SK-N-SH treated with all-trans-retinoic acid at 6 μM for 48 hours (cell line): ENCODE measurements around the gene PCNX3.
"Not testable (repeated sequence)": the region's sequence is repeated elsewhere in the genome, so short reads cannot be mapped to it uniquely, and the experiment has no call there.

ENCODE experiments used
- ATAC-seq: fragments of 200-7000 bp; cut with Tn5 transposase; 3 replicates; pipeline ENCODE4 v1.9.1; 2020; ENCODE audit warnings: mild to moderate bottlenecking, moderate library complexity
- ARNTL ChIP-seq: fragments of 450-650 bp; formaldehyde crosslinking; IDR thresholded peaks from 2 replicates; pipeline ENCODE4 v1.5.0; 2020; ENCODE audit warnings: low read depth, mild to moderate bottlenecking, moderate library complexity, borderline replicate concordance
- BACH2 ChIP-seq: fragments of 250-450 bp; sonication (Bioruptor Pico); IDR thresholded peaks from 2 replicates; pipeline ENCODE4 v1.9.0; 2021; ENCODE audit warnings: mild to moderate bottlenecking, borderline replicate concordance
- CSDC2 ChIP-seq: fragments of 250-450 bp; sonication (Bioruptor Pico); IDR thresholded peaks from 2 replicates; pipeline ENCODE4 v1.5.0; 2020; ENCODE audit warnings: mild to moderate bottlenecking, moderate library complexity
- CSRNP3 ChIP-seq: fragments of 250-450 bp; sonication (Bioruptor Pico); IDR thresholded peaks from 2 replicates; pipeline ENCODE4 v1.5.1; 2021; ENCODE audit warnings: mild to moderate bottlenecking, moderate library complexity
- ESRRG ChIP-seq: fragments of 250-450 bp; sonication (Bioruptor Pico); IDR thresholded peaks from 2 replicates; pipeline ENCODE4 v1.6.1; 2021; ENCODE audit warnings: mild to moderate bottlenecking
- ISL1 ChIP-seq: fragments of 250-450 bp; sonication (Bioruptor Pico); IDR thresholded peaks from 2 replicates; pipeline ENCODE4 v2.1.2; 2022; ENCODE audit warnings: mild to moderate bottlenecking, moderate library complexity
- OSR1 ChIP-seq: fragments of 250-450 bp; sonication (Bioruptor Pico); IDR thresholded peaks from 2 replicates; pipeline ENCODE4 v1.8.0; 2022; ENCODE audit warnings: moderate library complexity, mild to moderate bottlenecking, inconsistent platforms
- PATZ1 ChIP-seq: fragments of 250-450 bp; sonication (Bioruptor Pico); IDR thresholded peaks from 2 replicates; pipeline ENCODE4 v1.8.0; 2020; ENCODE audit warnings: mild to moderate bottlenecking, moderate library complexity, borderline replicate concordance
- POU6F1 ChIP-seq: fragments of 250-450 bp; sonication (Bioruptor Pico); IDR thresholded peaks from 2 replicates; pipeline ENCODE4 v1.8.0; 2021; ENCODE audit warnings: low read depth, mild to moderate bottlenecking, moderate library complexity, borderline replicate concordance
- RARB ChIP-seq: fragments of 250-450 bp; sonication (Bioruptor Pico); IDR thresholded peaks from 2 replicates; pipeline ENCODE4 v1.8.0; 2021; ENCODE audit warnings: mild to moderate bottlenecking, moderate library complexity
- SNAI2 ChIP-seq: fragments of 250-450 bp; sonication (Bioruptor Pico); IDR thresholded peaks from 2 replicates; pipeline ENCODE4 v1.5.0; 2020; ENCODE audit warnings: mild to moderate bottlenecking, moderate library complexity
- TCF4 ChIP-seq: fragments of 250-450 bp; sonication (Bioruptor Pico); IDR thresholded peaks from 2 replicates; pipeline ENCODE4 v1.8.0; 2021; ENCODE audit warnings: mild to moderate bottlenecking, moderate library complexity, borderline replicate concordance
- TOX ChIP-seq: fragments of 250-450 bp; sonication (Bioruptor Pico); IDR thresholded peaks from 2 replicates; pipeline ENCODE4 v1.8.0; 2021; ENCODE audit warnings: mild to moderate bottlenecking, moderate library complexity, borderline replicate concordance
- ZFP3 ChIP-seq: fragments of 250-450 bp; sonication (Bioruptor Pico); IDR thresholded peaks from 2 replicates; pipeline ENCODE4 v1.5.0; 2020; ENCODE audit warnings: mild to moderate bottlenecking, moderate library complexity
- ZFP30 ChIP-seq: fragments of 450-650 bp; formaldehyde crosslinking; IDR thresholded peaks from 2 replicates; pipeline ENCODE4 v1.5.0; 2022; ENCODE audit warnings: mild to moderate bottlenecking, moderate library complexity
- ZNF565 ChIP-seq: fragments of 450-650 bp; formaldehyde crosslinking; conservative IDR thresholded peaks from 2 replicates; pipeline ENCODE4 v1.5.0; 2020; ENCODE audit warnings: low read depth, mild to moderate bottlenecking, moderate library complexity
- ZNF70 ChIP-seq: fragments of 450-650 bp; formaldehyde crosslinking; IDR thresholded peaks from 2 replicates; pipeline ENCODE4 v1.5.0; 2020; ENCODE audit warnings: mild to moderate bottlenecking, moderate library complexity
- TF ChIP-seq, protein P1 (sequence below): fragments of 250-450 bp; sonication (Bioruptor Pico); IDR thresholded peaks from 2 replicates; pipeline ENCODE4 v1.5.1; 2020; ENCODE audit warnings: low read depth, mild to moderate bottlenecking, moderate library complexity

PCNX3 gene

GRCh38 chr11:65660038-65660437 is 44.5 kb downstream of the PCNX3 start:
- ATAC-seq: no peak
- TF ChIP-seq RARB (CRISPR knock-in tag): no peak
- TF ChIP-seq ISL1 (CRISPR knock-in tag): no peak
- no peak for TF ChIP-seq ZFP30 (CRISPR knock-in tag)
- TF ChIP-seq BACH2: no peak
- no peak for TF ChIP-seq OSR1 (CRISPR knock-in tag)
- TF ChIP-seq SNAI2 (CRISPR knock-in tag): no peak
- no peak for TF ChIP-seq POU6F1 (CRISPR knock-in tag)
- no peak for TF ChIP-seq TOX (CRISPR knock-in tag)
- TF ChIP-seq CSRNP3 (CRISPR knock-in tag): no peak
- no peak for TF ChIP-seq ESRRG (CRISPR knock-in tag)
- TF ChIP-seq, all 23 proteins: peak for 0

DNA sequence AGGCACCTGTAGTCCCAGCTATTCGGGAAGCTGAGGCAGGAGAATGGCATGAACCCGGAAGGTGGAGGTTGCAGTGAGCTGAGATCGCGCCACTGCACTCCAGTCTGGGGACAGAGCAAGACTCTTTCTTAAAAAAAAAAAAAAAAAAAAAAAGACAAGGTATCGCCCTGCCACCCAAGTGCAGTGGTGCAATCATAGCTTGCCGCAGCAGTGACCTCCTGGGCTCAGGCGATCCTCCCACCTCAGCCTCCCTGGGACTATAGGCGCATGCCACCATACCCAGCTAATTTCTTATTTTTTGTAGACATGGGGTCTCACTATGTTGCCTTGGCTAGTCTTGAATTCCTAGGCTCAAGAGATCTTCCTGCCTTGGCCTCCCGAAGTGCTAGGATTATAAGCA is 45.3 kb downstream of the PCNX3 start:
- not testable (repeated sequence) for ATAC-seq

- TF ChIP-seq CSDC2 (no peak), TCF4 (no peak), ZFP3 (no peak), ZNF565 (CRISPR knock-in tag) (no peak), ISL1 (CRISPR knock-in tag) (no peak), OSR1 (CRISPR knock-in tag) (no peak), CSRNP3 (CRISPR knock-in tag) (no peak), ARNTL (CRISPR knock-in tag) (no peak)
- no peak for ATAC-seq
Measured at GRCh38 chr11:65661599-65662246, 46.1 kb downstream of the PCNX3 start.

GRCh38 chr11:65662247-65662798 is 46.7 kb downstream of the PCNX3 start:
- ATAC-seq: peak; percentile 6
- TF ChIP-seq PATZ1 (CRISPR knock-in tag) (no peak; the same call in 1 of the 2 replicates), ZNF70 (no peak), POU6F1 (CRISPR knock-in tag) (no peak), ZFP3 (no peak), OSR1 (CRISPR knock-in tag) (no peak), ZNF565 (CRISPR knock-in tag) (no peak), ARNTL (CRISPR knock-in tag) (no peak)
- TF ChIP-seq, protein P1, sequence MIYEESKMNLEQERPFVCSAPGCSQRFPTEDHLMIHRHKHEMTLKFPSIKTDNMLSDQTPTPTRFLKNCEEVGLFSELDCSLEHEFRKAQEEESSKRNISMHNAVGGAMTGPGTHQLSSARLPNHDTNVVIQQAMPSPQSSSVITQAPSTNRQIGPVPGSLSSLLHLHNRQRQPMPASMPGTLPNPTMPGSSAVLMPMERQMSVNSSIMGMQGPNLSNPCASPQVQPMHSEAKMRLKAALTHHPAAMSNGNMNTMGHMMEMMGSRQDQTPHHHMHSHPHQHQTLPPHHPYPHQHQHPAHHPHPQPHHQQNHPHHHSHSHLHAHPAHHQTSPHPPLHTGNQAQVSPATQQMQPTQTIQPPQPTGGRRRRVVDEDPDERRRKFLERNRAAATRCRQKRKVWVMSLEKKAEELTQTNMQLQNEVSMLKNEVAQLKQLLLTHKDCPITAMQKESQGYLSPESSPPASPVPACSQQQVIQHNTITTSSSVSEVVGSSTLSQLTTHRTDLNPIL: no peak
